SU-DHL-6 (cell line): ENCODE measurements around the gene S100PBP.

Experiments used
- H2AFZ ChIP-seq: fragments of 200-600 bp; sonication (generic); 2 replicates; pipeline ENCODE4 v1.6.1; 2014; ENCODE audit warnings: low read depth, mild to moderate bottlenecking, moderate library complexity, mixed read lengths, antibody characterized with exemption, low read length; ENCODE audit not compliant: severe bottlenecking
- H3F3A ChIP-seq: fragments of 200-600 bp; shearing (Covaris generic); 2 replicates; pipeline ENCODE4 v1.6.0; 2016; ENCODE audit warnings: antibody characterized with exemption, mild to moderate bottlenecking; ENCODE audit not compliant: insufficient read depth
- H3K27ac ChIP-seq: fragments of 200-600 bp; sonication (generic); 2 replicates; pipeline ENCODE4 v1.5.1; 2016; ENCODE audit warnings: low read depth, mild to moderate bottlenecking, low read length, moderate library complexity, mixed read lengths
- H3K27me3 ChIP-seq: fragments of 200-600 bp; sonication (generic), shearing (Covaris generic); 2 replicates; pipeline ENCODE4 v1.6.0; 2014; ENCODE audit warnings: mild to moderate bottlenecking, low read length
- H3K36me3 ChIP-seq: fragments of 200-600 bp; sonication (generic); 2 replicates; pipeline ENCODE4 v1.6.1; 2014; ENCODE audit warnings: mild to moderate bottlenecking, low read length, mixed read lengths
- H3K4me2 ChIP-seq: fragments of 300-600, 200-600 bp; shearing (Covaris generic), sonication (generic); 2 replicates; pipeline ENCODE4 v1.6.0; 2014; ENCODE audit warnings: low read length, low read depth, mild to moderate bottlenecking; ENCODE audit not compliant: poor library complexity, severe bottlenecking
- H3K4me3 ChIP-seq: fragments of 200-600 bp; sonication (generic); 2 replicates; pipeline ENCODE4 v1.5.1; 2014; ENCODE audit warnings: antibody characterized with exemption, low read length, mild to moderate bottlenecking, mixed read lengths; ENCODE audit not compliant: insufficient read depth, poor library complexity, severe bottlenecking
- H3K79me2 ChIP-seq: fragments of 200-600 bp; sonication (generic); 2 replicates; pipeline ENCODE4 v1.6.1; 2014; ENCODE audit warnings: mild to moderate bottlenecking, low read length, moderate library complexity; ENCODE audit not compliant: insufficient read depth
- H3K9ac ChIP-seq: fragments of 200-600 bp; sonication (generic); 2 replicates; pipeline ENCODE4 v1.7.0; 2014; ENCODE audit warnings: mild to moderate bottlenecking, low read length
- H3K9me2 ChIP-seq: fragments of 200-600 bp; sonication (generic); replicated peaks from 2 replicates; pipeline ENCODE4 v1.6.1; 2014; ENCODE audit warnings: low read length; ENCODE audit not compliant: insufficient read depth
- H3K9me3 ChIP-seq: fragments of 200-600 bp; sonication (generic); 2 replicates; pipeline ENCODE4 v1.6.1; 2014; ENCODE audit warnings: low read length, mixed read lengths; ENCODE audit not compliant: insufficient read depth
- H4K20me1 ChIP-seq: fragments of 200-600 bp; sonication (generic); 2 replicates; pipeline ENCODE4 v1.6.1; 2014; ENCODE audit warnings: low read depth, mild to moderate bottlenecking, antibody characterized with exemption, low read length, moderate library complexity, mixed read lengths
- EZH2phosphoT487 ChIP-seq: fragments of 200-600 bp; sonication (generic), shearing (Covaris generic); conservative IDR thresholded peaks from 2 replicates; pipeline ENCODE4 v1.6.1; 2018; ENCODE audit warnings: mild to moderate bottlenecking, antibody characterized with exemption, low read length, moderate library complexity, mixed read lengths
- TF ChIP-seq, protein P1 (sequence below): fragments of 200-600 bp; sonication (generic); IDR thresholded peaks from one replicate; pipeline ENCODE4 v1.5.1; 2017; ENCODE audit warnings: antibody characterized with exemption, mild to moderate bottlenecking, low read length, moderate library complexity; ENCODE audit not compliant: insufficient read depth, poor library complexity, severe bottlenecking

The S100PBP gene

GRCh38 chr1:32848354-32849063, 31.1 kb downstream of the S100PBP start:
- Histone ChIP-seq H2AFZ (no peak overlapping the region), H3F3A (no peaks in the 10 kb centered on the region), H3K36me3 (no peaks in the 10 kb centered on the region), H3K4me3 (no peak overlapping the region), H3K27me3 (no peaks in the 10 kb centered on the region), H3K9me3 (no peaks in the 10 kb centered on the region), H3K9me2 (no peaks in the 10 kb centered on the region), H3K27ac (no peak overlapping the region), H3K4me2 (no peak overlapping the region), H3K9ac (no peak overlapping the region), H3K79me2 (no peaks in the 10 kb centered on the region), H4K20me1 (no peaks in the 10 kb centered on the region)
- TF ChIP-seq, protein P1, sequence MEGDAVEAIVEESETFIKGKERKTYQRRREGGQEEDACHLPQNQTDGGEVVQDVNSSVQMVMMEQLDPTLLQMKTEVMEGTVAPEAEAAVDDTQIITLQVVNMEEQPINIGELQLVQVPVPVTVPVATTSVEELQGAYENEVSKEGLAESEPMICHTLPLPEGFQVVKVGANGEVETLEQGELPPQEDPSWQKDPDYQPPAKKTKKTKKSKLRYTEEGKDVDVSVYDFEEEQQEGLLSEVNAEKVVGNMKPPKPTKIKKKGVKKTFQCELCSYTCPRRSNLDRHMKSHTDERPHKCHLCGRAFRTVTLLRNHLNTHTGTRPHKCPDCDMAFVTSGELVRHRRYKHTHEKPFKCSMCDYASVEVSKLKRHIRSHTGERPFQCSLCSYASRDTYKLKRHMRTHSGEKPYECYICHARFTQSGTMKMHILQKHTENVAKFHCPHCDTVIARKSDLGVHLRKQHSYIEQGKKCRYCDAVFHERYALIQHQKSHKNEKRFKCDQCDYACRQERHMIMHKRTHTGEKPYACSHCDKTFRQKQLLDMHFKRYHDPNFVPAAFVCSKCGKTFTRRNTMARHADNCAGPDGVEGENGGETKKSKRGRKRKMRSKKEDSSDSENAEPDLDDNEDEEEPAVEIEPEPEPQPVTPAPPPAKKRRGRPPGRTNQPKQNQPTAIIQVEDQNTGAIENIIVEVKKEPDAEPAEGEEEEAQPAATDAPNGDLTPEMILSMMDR: no peak
- TF ChIP-seq EZH2phosphoT487: no peak

DNA sequence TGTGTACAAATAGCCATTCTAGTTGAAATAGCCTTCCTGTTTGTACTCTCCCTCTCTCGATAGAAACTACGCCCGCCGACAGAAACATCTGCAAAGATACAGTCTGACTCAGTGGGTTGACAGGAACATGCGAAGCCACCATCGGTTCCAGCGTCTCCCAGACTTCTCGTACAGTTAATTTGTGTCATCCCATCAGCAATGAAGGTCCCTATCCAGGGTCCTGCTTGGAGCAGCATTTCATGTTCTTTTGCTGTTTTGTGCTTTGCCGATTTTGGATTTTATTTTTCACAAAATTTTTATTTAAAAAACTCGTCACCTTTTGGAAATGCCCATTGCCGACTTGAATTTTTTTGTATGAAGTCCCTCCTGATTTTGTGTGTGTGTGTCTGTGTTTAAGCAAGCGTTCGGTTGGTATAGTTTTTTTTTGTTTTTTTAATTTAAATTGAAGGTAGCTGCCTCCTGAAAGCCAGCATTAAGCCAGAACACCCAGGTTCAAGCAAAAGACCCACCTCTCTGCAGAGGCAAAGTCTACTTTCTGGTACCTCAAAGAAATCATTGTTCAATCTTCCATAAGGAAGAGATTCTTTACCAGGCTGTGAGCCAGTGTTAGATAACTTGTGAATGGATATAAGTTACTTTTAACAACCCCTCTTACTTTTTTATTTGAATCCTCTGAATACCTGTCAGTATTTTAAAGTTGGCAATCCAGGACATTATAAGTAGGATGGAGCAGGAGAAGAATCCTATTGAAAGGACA, 38.6 kb downstream of the S100PBP start:
- no peaks in the 10 kb centered on the region for H3K79me2 ChIP-seq
- H2AFZ ChIP-seq: no peak overlapping the region
- H3K9me2 ChIP-seq: no peaks in the 10 kb centered on the region
- H3K4me3 ChIP-seq: no peak overlapping the region
- no peaks in the 10 kb centered on the region for H4K20me1 ChIP-seq
- TF ChIP-seq, protein P1: no peak
- no peak for TF ChIP-seq EZH2phosphoT487
- no peak overlapping the region for H3K9ac ChIP-seq
- H3K27me3 ChIP-seq: no peaks in the 10 kb centered on the region
- peaks cover 8% of the 10 kb centered on the region; the same call in 1 of the 2 replicates for H3K36me3 ChIP-seq
- H3K9me3 ChIP-seq: no peaks in the 10 kb centered on the region
- H3K27ac ChIP-seq: no peak overlapping the region
- H3F3A ChIP-seq: no peaks in the 10 kb centered on the region
- H3K4me2 ChIP-seq: no peak overlapping the region

DNA sequence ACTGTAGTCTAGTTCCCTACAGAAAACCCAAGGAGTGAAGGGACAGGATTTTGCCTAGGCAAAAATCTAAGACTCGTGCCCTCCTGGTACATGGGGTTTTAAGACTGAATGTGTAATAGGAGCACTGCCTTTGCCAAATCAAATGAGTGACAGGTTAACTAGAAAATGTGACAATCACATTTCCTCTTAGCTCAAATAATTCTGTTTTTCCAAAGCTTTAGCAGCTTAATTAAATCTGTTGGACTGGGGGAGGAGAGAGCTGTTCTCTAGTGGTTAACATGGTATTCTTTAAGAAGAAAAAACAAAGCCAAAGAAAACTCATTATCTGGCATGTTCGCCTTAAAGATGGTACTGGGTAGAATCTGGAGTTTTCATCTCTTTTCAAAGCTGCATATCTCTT, 40.7 kb downstream of the S100PBP start:
- no peaks in the 10 kb centered on the region for H3K79me2 ChIP-seq
- no peaks in the 10 kb centered on the region for H3K9me2 ChIP-seq
- no peaks in the 10 kb centered on the region for H4K20me1 ChIP-seq
- no peaks in the 10 kb centered on the region for H3K9me3 ChIP-seq
- no peak overlapping the region for H3K4me3 ChIP-seq
- no peak overlapping the region for H3K27ac ChIP-seq
- no peak overlapping the region for H3K4me2 ChIP-seq
- H3K9ac ChIP-seq: no peak overlapping the region
- H2AFZ ChIP-seq: no peak overlapping the region
- H3K36me3 ChIP-seq: peaks cover 8% of the 10 kb centered on the region; the same call in 1 of the 2 replicates
- no peaks in the 10 kb centered on the region for H3K27me3 ChIP-seq
- TF ChIP-seq, protein P1: no peak
- no peak for TF ChIP-seq EZH2phosphoT487
- no peaks in the 10 kb centered on the region for H3F3A ChIP-seq
